GM19324 (cell line): ENCODE results near the gene PBX2.
"Not testable (repeated sequence)": the region's sequence is repeated elsewhere in the genome, so short reads cannot be mapped to it uniquely, and the experiment has no call there.

ENCODE experiments used
- ATAC-seq: cut with Tn5 transposase; IDR thresholded peaks from one replicate; pipeline ENCODE4 v1.9.1; 2021; ENCODE audit warnings: mild to moderate bottlenecking, moderate library complexity; ENCODE audit not compliant: unreplicated experiment, low FRiP score

PBX2 gene

GRCh38 chr6:32187725-32188380, 2.1 kb downstream of the PBX2 start:
- not testable (repeated sequence) for ATAC-seq

GRCh38 chr6:32187009-32187709, 2.8 kb downstream of the PBX2 start:
- ATAC-seq = no peak

- not testable (repeated sequence) for ATAC-seq
These were observed 3.7 kb downstream of the PBX2 start for GRCh38 chr6:32186151-32186840.

GRCh38 chr6:32185681-32186131, 4.3 kb downstream of the PBX2 start:
- not testable (repeated sequence) for ATAC-seq

- no peak for ATAC-seq
These were observed 5.8 kb downstream of the PBX2 start, which contains the start of gene AGER for GRCh38 chr6:32184084-32184640. AGER (minus strand) TSS chr6:32184253; CDS start chr6:32184222, 31 bp downstream.

- ATAC-seq = no peak
These were observed 6.4 kb downstream of the PBX2 start for GRCh38 chr6:32183483-32184083.

- ATAC-seq = no peak
These were observed 7.0 kb downstream of the PBX2 start for GRCh38 chr6:32183030-32183429.

GRCh38 chr6:32182555-32182981, 7.4 kb downstream of the PBX2 start:
- ATAC-seq = no peak

- no peak for ATAC-seq
These were observed 8.0 kb downstream of the PBX2 start for GRCh38 chr6:32181915-32182529.

- no peak for ATAC-seq
These were observed 8.8 kb downstream of the PBX2 start for GRCh38 chr6:32181148-32181702.

- ATAC-seq = no peak
These were observed 10.1 kb downstream of the PBX2 start for GRCh38 chr6:32179766-32180405.

- ATAC-seq = no peak
These were observed 11.2 kb downstream of the PBX2 start for GRCh38 chr6:32178547-32179440.

GRCh38 chr6:32177788-32178546, 12.0 kb downstream of the PBX2 start, which contains the start of gene RNF5:
RNF5 (plus strand) TSS chr6:32178405; CDS start chr6:32178512, 107 bp downstream.
- ATAC-seq = peak; percentile 82

- ATAC-seq = no peak
These were observed 12.7 kb downstream of the PBX2 start for GRCh38 chr6:32177183-32177787.

GRCh38 chr6:32176476-32177182, 13.4 kb downstream of the PBX2 start:
- ATAC-seq = no peak

- peak; percentile 39 for ATAC-seq
These were observed 14.1 kb downstream of the PBX2 start, which contains the start of gene AGPAT1 for GRCh38 chr6:32175711-32176475. AGPAT1 (minus strand) TSS chr6:32176084; CDS start chr6:32171496, 4,588 bp downstream.
